Gastroesophageal sphincter (tissue), 4 donors: ENCODE measurements around the gene CFAP74. TPM values are rescaled to one million over a fixed set of nuclear protein-coding genes. Genes with fewer than 3 reads are reported as not detected.

ENCODE experiments used
- ATAC-seq: fragments of 150-250 bp; one replicate; pipeline ENCODE4 v1.9.1; 2016; ENCODE audit warnings: mild to moderate bottlenecking, moderate library complexity
- H3K27ac ChIP-seq, 4 donors: fragments of 200-600 bp; sonication (generic) in 3 of 4; 1 replicate in 3 of 4; 2 replicates in 1 of 4; pipeline ENCODE4 v1.5.1; 2016 to 2019
- H3K27me3 ChIP-seq: fragments of 200-600 bp; sonication (generic); one replicate; pipeline ENCODE4 v1.5.1; 2019
- H3K36me3 ChIP-seq, 2 donors: fragments of 200-600 bp; sonication (generic); one replicate each; pipeline ENCODE4 v1.5.1; 2019; ENCODE audit warnings: control low read depth in 1 of 2
- H3K4me1 ChIP-seq, 3 donors: fragments of 200-600 bp; sonication (generic); 1 replicate in 2 of 3; 2 replicates in 1 of 3; pipeline ENCODE4 v1.5.1; 2016 to 2019; ENCODE audit warnings: control low read depth in 2 of 3
- H3K4me3 ChIP-seq, 2 donors: fragments of 200-600 bp; sonication (generic); one replicate each; pipeline ENCODE4 v1.5.1; 2019; ENCODE audit warnings: mild to moderate bottlenecking in 1 of 2, moderate library complexity in 1 of 2
- H3K9me3 ChIP-seq, 3 donors: fragments of 200-600 bp; sonication (generic); one replicate each; pipeline ENCODE4 v1.5.1; 2017 to 2019; ENCODE audit warnings: control low read depth in 2 of 3
- EP300 ChIP-seq: sonication (generic); formaldehyde crosslinking; IDR thresholded peaks from one replicate; pipeline ENCODE4 v1.6.1; 2017; ENCODE audit warnings: antibody characterized with exemption, mild to moderate bottlenecking
- POLR2A ChIP-seq, 2 donors: fragments of 450-650 bp; IDR thresholded peaks; one replicate each; pipeline ENCODE4 v1.6.1; 2017; ENCODE audit warnings: antibody characterized with exemption in 2 of 2, mild to moderate bottlenecking in 2 of 2, moderate library complexity in 1 of 2
- POLR2AphosphoS5 ChIP-seq: sonication (generic); formaldehyde crosslinking; IDR thresholded peaks from one replicate; pipeline ENCODE4 v1.6.1; 2017; ENCODE audit warnings: antibody characterized with exemption
- WGBS, 2 donors: methylation state at CpG; one replicate each; pipeline ENCODE4 v1.1.5; 2018; ENCODE audit warnings: low coverage in 1 of 2; 5-methylcytosine and 5-hydroxymethylcytosine counted together
- total RNA-seq, 4 donors: library from RNA; depleted of rRNA; stranded (reverse); fragments of >200 nt; gene quantifications; one replicate each; pipeline ENCODE4 v1.1.0, GENCODE V29; 2016
- TF ChIP-seq, protein P1 (sequence below), 4 experiments: fragments of 200-600 bp in 2 of 4; fragments of 450-650 bp in 2 of 4; sonication (generic) in 1 of 4; IDR thresholded peaks; one replicate each; pipeline ENCODE4 v1.5.1; 2017 to 2019; ENCODE audit warnings: antibody characterized with exemption in 4 of 4, mild to moderate bottlenecking in 2 of 4, moderate library complexity in 2 of 4

The CFAP74 gene
- total RNA-seq, 4 donors from 2014 or later, result 0.12 TPM; not detected in 3

GRCh38 chr1:1965546-1965945 is 38.0 kb downstream of the CFAP74 start:
- Histone ChIP-seq H3K27ac (no peak overlapping the region), H3K36me3 (no peaks in the 10 kb centered on the region), H3K9me3 (no peaks in the 10 kb centered on the region), H3K4me1 (peaks cover 0 to 4% (median 0%) of the 10 kb centered on the region in 3 donors), H3K27me3 (peaks cover 85% of the 10 kb centered on the region), H3K4me3 (no peak overlapping the region)
- no peak for ATAC-seq
- 69% methylated on average over 9 of the region's 10 CpGs; no CpG with 5 or more reads in 1 of the 2 donors for whole genome bisulfite sequencing, 2 donors
- TF ChIP-seq EP300, result no peak
- TF ChIP-seq, protein P1, sequence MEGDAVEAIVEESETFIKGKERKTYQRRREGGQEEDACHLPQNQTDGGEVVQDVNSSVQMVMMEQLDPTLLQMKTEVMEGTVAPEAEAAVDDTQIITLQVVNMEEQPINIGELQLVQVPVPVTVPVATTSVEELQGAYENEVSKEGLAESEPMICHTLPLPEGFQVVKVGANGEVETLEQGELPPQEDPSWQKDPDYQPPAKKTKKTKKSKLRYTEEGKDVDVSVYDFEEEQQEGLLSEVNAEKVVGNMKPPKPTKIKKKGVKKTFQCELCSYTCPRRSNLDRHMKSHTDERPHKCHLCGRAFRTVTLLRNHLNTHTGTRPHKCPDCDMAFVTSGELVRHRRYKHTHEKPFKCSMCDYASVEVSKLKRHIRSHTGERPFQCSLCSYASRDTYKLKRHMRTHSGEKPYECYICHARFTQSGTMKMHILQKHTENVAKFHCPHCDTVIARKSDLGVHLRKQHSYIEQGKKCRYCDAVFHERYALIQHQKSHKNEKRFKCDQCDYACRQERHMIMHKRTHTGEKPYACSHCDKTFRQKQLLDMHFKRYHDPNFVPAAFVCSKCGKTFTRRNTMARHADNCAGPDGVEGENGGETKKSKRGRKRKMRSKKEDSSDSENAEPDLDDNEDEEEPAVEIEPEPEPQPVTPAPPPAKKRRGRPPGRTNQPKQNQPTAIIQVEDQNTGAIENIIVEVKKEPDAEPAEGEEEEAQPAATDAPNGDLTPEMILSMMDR (IDR thresholded peaks at IDR 0.05), result no peak

DNA sequence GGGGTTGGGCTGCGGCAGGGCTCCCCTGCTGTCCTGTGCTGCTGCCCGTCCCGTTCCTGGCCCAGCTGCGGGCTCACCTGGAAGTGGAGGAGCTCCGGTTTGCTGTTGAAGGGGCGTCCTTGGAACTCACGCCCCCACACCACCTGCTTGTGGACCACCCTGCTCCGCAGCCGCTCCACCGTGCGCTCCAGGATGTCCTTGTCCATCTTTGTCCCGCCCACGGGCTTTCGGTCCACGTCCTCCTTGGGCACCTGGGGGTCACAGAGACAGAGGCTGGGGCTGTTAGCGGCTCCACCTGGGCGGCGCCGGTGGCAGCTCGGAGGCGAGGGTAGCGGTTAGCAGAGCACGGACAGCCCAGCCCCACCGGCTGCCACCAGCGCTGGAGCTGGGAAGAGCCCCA is 38.8 kb downstream of the CFAP74 start:
- Histone ChIP-seq H3K36me3 (no peaks in the 10 kb centered on the region), H3K4me1 (peaks cover 0 to 11% (median 0%) of the 10 kb centered on the region in 3 donors), H3K27me3 (peaks cover 89% of the 10 kb centered on the region), H3K9me3 (no peaks in the 10 kb centered on the region), H3K27ac (no peak overlapping the region), H3K4me3 (no peak overlapping the region)
- WGBS, 2 donors, result 100% methylated on average over 1 of the region's 25 CpGs; no CpG with 5 or more reads in 1 of the 2 donors
- no peak for ATAC-seq
- no peak for TF ChIP-seq EP300
- no peak for TF ChIP-seq POLR2AphosphoS5
- TF ChIP-seq, protein P1 (IDR thresholded peaks at IDR 0.05), result no peak
- TF ChIP-seq POLR2A (IDR thresholded peaks at IDR 0.05), result no peak

DNA sequence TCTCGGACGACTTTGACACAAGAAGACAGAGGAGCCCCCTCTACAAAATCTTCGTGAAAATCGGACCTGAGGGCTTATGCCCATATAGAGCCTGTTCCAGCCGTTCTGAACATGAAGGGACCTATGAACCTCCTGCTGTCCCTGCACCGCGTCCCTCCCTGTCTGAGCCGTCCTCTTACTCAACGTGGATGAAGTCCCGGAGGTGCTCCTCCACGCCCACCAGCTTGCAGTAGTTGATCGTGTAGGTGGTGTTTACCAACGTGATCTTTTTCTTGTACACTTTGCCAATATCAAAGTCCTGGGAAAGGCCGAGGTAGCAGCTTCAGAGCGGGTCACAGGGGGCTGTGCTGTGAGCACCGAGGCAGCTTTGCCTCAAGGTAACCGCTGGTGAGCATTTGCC is 40.0 kb downstream of the CFAP74 start:
- no peak for TF ChIP-seq EP300
- no peak for TF ChIP-seq POLR2A (IDR thresholded peaks at IDR 0.05)
- no peak for TF ChIP-seq POLR2AphosphoS5
- TF ChIP-seq, protein P1 (IDR thresholded peaks at IDR 0.05), result no peak
- Histone ChIP-seq H3K4me3 (no peak overlapping the region), H3K36me3 (no peaks in the 10 kb centered on the region), H3K9me3 (no peaks in the 10 kb centered on the region), H3K27ac (no peak overlapping the region), H3K27me3 (peaks cover 89% of the 10 kb centered on the region), H3K4me1 (peaks cover 0 to 16% (median 0%) of the 10 kb centered on the region in 3 donors)
- ATAC-seq, result no peak
- 73 to 82% methylated on average over 3 to 5 of the region's 17 CpGs for WGBS, 2 donors

GRCh38 chr1:1962752-1963151 is 40.8 kb downstream of the CFAP74 start:
- 77 to 80% methylated on average over 1 to 2 of the region's 2 CpGs for WGBS, 2 donors
- peaks cover 89% of the 10 kb centered on the region for H3K27me3 ChIP-seq
- H3K27ac ChIP-seq, result no peak overlapping the region
- no peaks in the 10 kb centered on the region for H3K36me3 ChIP-seq
- H3K9me3 ChIP-seq, result no peaks in the 10 kb centered on the region
- H3K4me3 ChIP-seq, result no peak overlapping the region
- ATAC-seq, result no peak
- H3K4me1 ChIP-seq, result peaks cover 0 to 16% (median 0%) of the 10 kb centered on the region in 3 donors
- TF ChIP-seq, protein P1 (IDR thresholded peaks at IDR 0.05), result no peak
- TF ChIP-seq EP300 (no peak), POLR2AphosphoS5 (no peak), POLR2A (IDR thresholded peaks at IDR 0.05) (no peak)

- Histone ChIP-seq H3K4me3 (no peak overlapping the region), H3K27me3 (peaks cover 84% of the 10 kb centered on the region), H3K36me3 (no peaks in the 10 kb centered on the region), H3K9me3 (no peaks in the 10 kb centered on the region), H3K4me1 (peaks cover 0 to 16% (median 0%) of the 10 kb centered on the region in 3 donors), H3K27ac (no peak overlapping the region)
- TF ChIP-seq POLR2A (IDR thresholded peaks at IDR 0.05) (no peak), POLR2AphosphoS5 (no peak)
- TF ChIP-seq, protein P1 (IDR thresholded peaks at IDR 0.05), result no peak
- ATAC-seq, result peak; percentile 35
- 27 to 29% methylated on average over 3 to 17 of the region's 17 CpGs for WGBS, 2 donors
Observed at GRCh38 chr1:1960480-1961196, 42.9 kb downstream of the CFAP74 start.
